GM19452 (cell line): Measurements from ENCODE around the gene GALNT4.
A peak's percentile ranks its signal among the peaks of the same experiment; 100 is the strongest.

Source experiments
- ATAC-seq: cut with Tn5 transposase; IDR thresholded peaks from one replicate; pipeline ENCODE4 v1.9.1; 2021; ENCODE audit not compliant: unreplicated experiment

Gene GALNT4

GRCh38 chr12:89524541-89525304 is at the start of gene GALNT4:
GALNT4 (minus strand) TSS chr12:89524796; CDS start chr12:89524549, 247 bp downstream.
- ATAC-seq, result peak; percentile 74

GRCh38 chr12:89573051-89573810 is 48.6 kb upstream of the GALNT4 start:
- no peak for ATAC-seq

GRCh38 chr12:89571491-89572195 is 47.0 kb upstream of the GALNT4 start:
- no peak for ATAC-seq

GRCh38 chr12:89568484-89568883 is 43.9 kb upstream of the GALNT4 start:
- no peak for ATAC-seq

GRCh38 chr12:89567691-89568239 is 43.2 kb upstream of the GALNT4 start:
- ATAC-seq, result no peak

- ATAC-seq, result no peak
Observed at GRCh38 chr12:89566615-89567014, 42.0 kb upstream of the GALNT4 start.

- ATAC-seq, result no peak
Observed at GRCh38 chr12:89565002-89565401, 40.4 kb upstream of the GALNT4 start.

GRCh38 chr12:89559753-89560152 is 35.2 kb upstream of the GALNT4 start:
- ATAC-seq, result no peak

GRCh38 chr12:89556976-89557375 is 32.4 kb upstream of the GALNT4 start:
- ATAC-seq, result no peak

- no peak for ATAC-seq
Observed at GRCh38 chr12:89552376-89552775, 27.8 kb upstream of the GALNT4 start.

- no peak for ATAC-seq
Observed at GRCh38 chr12:89551747-89552146, 27.2 kb upstream of the GALNT4 start.

- no peak for ATAC-seq
Observed at GRCh38 chr12:89547101-89547500, 22.5 kb upstream of the GALNT4 start.

- no peak for ATAC-seq
Observed at GRCh38 chr12:89546151-89546550, 21.6 kb upstream of the GALNT4 start.

GRCh38 chr12:89544681-89545184 is 20.1 kb upstream of the GALNT4 start:
- ATAC-seq, result no peak

- no peak for ATAC-seq
Observed at GRCh38 chr12:89544022-89544421, 19.4 kb upstream of the GALNT4 start.

GRCh38 chr12:89542912-89543592 is 18.5 kb upstream of the GALNT4 start:
- ATAC-seq, result peak; percentile 81

GRCh38 chr12:89542236-89542635 is 17.6 kb upstream of the GALNT4 start:
- ATAC-seq, result no peak

- ATAC-seq, result no peak
Observed at GRCh38 chr12:89540586-89540985, 16.0 kb upstream of the GALNT4 start.

- no peak for ATAC-seq
Observed at GRCh38 chr12:89539426-89540223, 15.0 kb upstream of the GALNT4 start.

GRCh38 chr12:89538897-89539296 is 14.3 kb upstream of the GALNT4 start:
- no peak for ATAC-seq
